ENCODE results near the gene MAD1L1. TPM values are rescaled to one million over a fixed set of nuclear protein-coding genes. Genes with fewer than 3 reads are reported as not detected.
A peak's percentile ranks its signal among the peaks of the same experiment; 100 is the strongest.

Gene MAD1L1
- total and polyA plus RNA-seq, 2 experiments from 2014 or later, result 38.2 to 69.8 TPM

- H3K9me3 ChIP-seq (ENCODE audit: low read depth), result no peaks in the 10 kb centered on the region
- peak overlapping the region; percentile 74 for H3K9ac ChIP-seq
- peaks cover 26% of the 10 kb centered on the region for H3K4me1 ChIP-seq (ENCODE audit: insufficient read depth)
- H3K4me3 ChIP-seq, result no peak overlapping the region
- no peaks in the 10 kb centered on the region for H3K36me3 ChIP-seq (ENCODE audit: low read depth)
- peaks cover 10% of the 10 kb centered on the region; the same call in 1 of the 2 replicates for H3F3A ChIP-seq (ENCODE audit: insufficient read depth)
- no peaks in the 10 kb centered on the region for H3K27me3 ChIP-seq (replicated peaks; ENCODE audit: insufficient read depth)
- H3K79me2 ChIP-seq (ENCODE audit: insufficient read depth), result no peaks in the 10 kb centered on the region
- H3K4me2 ChIP-seq (ENCODE audit: unreplicated experiment), result peak overlapping the region; percentile 67
- in situ Hi-C loops (cut with MboI), result no loop called here
- H2AFZ ChIP-seq, result peak overlapping the region; percentile 76
- H4K20me1 ChIP-seq (ENCODE audit: insufficient read depth), result no peaks in the 10 kb centered on the region
- 95 to 98% methylated on average over 33 to 39 of the region's 39 CpGs for WGBS, 2 experiments (ENCODE audit: low coverage in 1 of 2, low lambda C conversion rate in 2 of 2, missing lambda C conversion rate in 2 of 2)
- TF ChIP-seq EZH2phosphoT487 (IDR thresholded peaks at IDR 0.05; ENCODE audit: insufficient read depth, low read depth), result no peak
- TF ChIP-seq EZH2 (IDR thresholded peaks at IDR 0.05; ENCODE audit: insufficient read depth, poor library complexity, severe bottlenecking), result no peak
- DNase-seq, result no peak
- no peaks in the 10 kb centered on the region for H3K9me2 ChIP-seq (ENCODE audit: insufficient read depth)
- H3K27ac ChIP-seq, result peak overlapping the region; percentile 65
Observed at GRCh38 chr7:2103071-2103898, 129.5 kb downstream of the MAD1L1 start.

- Histone ChIP-seq H3K4me3 (no peak overlapping the region), H3F3A (ENCODE audit: insufficient read depth) (peaks cover 10% of the 10 kb centered on the region; the same call in 1 of the 2 replicates), H4K20me1 (ENCODE audit: insufficient read depth) (no peaks in the 10 kb centered on the region), H2AFZ (no peak overlapping the region), H3K27ac (no peak overlapping the region), H3K9me3 (ENCODE audit: low read depth) (no peaks in the 10 kb centered on the region), H3K9me2 (ENCODE audit: insufficient read depth) (no peaks in the 10 kb centered on the region), H3K4me1 (ENCODE audit: insufficient read depth) (peaks cover 26% of the 10 kb centered on the region), H3K27me3 (replicated peaks; ENCODE audit: insufficient read depth) (no peaks in the 10 kb centered on the region), H3K79me2 (ENCODE audit: insufficient read depth) (no peaks in the 10 kb centered on the region), H3K9ac (no peak overlapping the region), H3K36me3 (ENCODE audit: low read depth) (no peaks in the 10 kb centered on the region), H3K4me2 (ENCODE audit: unreplicated experiment) (no peak overlapping the region)
- in situ Hi-C loops (cut with MboI), result no loop called here
- DNase-seq, result no peak
- TF ChIP-seq EZH2phosphoT487 (IDR thresholded peaks at IDR 0.05; ENCODE audit: insufficient read depth, low read depth) (no peak), EZH2 (IDR thresholded peaks at IDR 0.05; ENCODE audit: insufficient read depth, poor library complexity, severe bottlenecking) (no peak)
- 92 to 98% methylated on average over 7 of the region's 7 CpGs for WGBS, 2 experiments (ENCODE audit: low coverage in 1 of 2, low lambda C conversion rate in 2 of 2, missing lambda C conversion rate in 2 of 2)
Observed at GRCh38 chr7:2102375-2102723, 130.4 kb downstream of the MAD1L1 start.

GRCh38 chr7:2101630-2102374 lies 130.9 kb downstream of the MAD1L1 start:
- no peak for TF ChIP-seq EZH2phosphoT487 (IDR thresholded peaks at IDR 0.05; ENCODE audit: insufficient read depth, low read depth)
- no peak for TF ChIP-seq EZH2 (IDR thresholded peaks at IDR 0.05; ENCODE audit: insufficient read depth, poor library complexity, severe bottlenecking)
- no peaks in the 10 kb centered on the region for H3K36me3 ChIP-seq (ENCODE audit: low read depth)
- H3K27me3 ChIP-seq (replicated peaks; ENCODE audit: insufficient read depth), result no peaks in the 10 kb centered on the region
- H4K20me1 ChIP-seq (ENCODE audit: insufficient read depth), result no peaks in the 10 kb centered on the region
- H3K79me2 ChIP-seq (ENCODE audit: insufficient read depth), result no peaks in the 10 kb centered on the region
- H3K9me3 ChIP-seq (ENCODE audit: low read depth), result no peaks in the 10 kb centered on the region
- no peak overlapping the region for H3K27ac ChIP-seq
- peaks cover 26% of the 10 kb centered on the region for H3K4me1 ChIP-seq (ENCODE audit: insufficient read depth)
- WGBS, 2 experiments (ENCODE audit: low coverage in 1 of 2, low lambda C conversion rate in 2 of 2, missing lambda C conversion rate in 2 of 2), result 91 to 98% methylated on average over 6 to 19 of the region's 19 CpGs
- no peak overlapping the region for H2AFZ ChIP-seq
- DNase-seq, result no peak
- H3K4me3 ChIP-seq, result no peak overlapping the region
- peaks cover 10% of the 10 kb centered on the region; the same call in 1 of the 2 replicates for H3F3A ChIP-seq (ENCODE audit: insufficient read depth)
- in situ Hi-C loops (cut with MboI), result no loop called here
- H3K9me2 ChIP-seq (ENCODE audit: insufficient read depth), result no peaks in the 10 kb centered on the region
- no peak overlapping the region for H3K4me2 ChIP-seq (ENCODE audit: unreplicated experiment)
- no peak overlapping the region for H3K9ac ChIP-seq

GRCh38 chr7:2100278-2101208 lies 132.2 kb downstream of the MAD1L1 start:
- no peak overlapping the region for H3K9ac ChIP-seq
- no peak overlapping the region for H3K4me2 ChIP-seq (ENCODE audit: unreplicated experiment)
- no peaks in the 10 kb centered on the region for H3K79me2 ChIP-seq (ENCODE audit: insufficient read depth)
- no peak for TF ChIP-seq EZH2phosphoT487 (IDR thresholded peaks at IDR 0.05; ENCODE audit: insufficient read depth, low read depth)
- TF ChIP-seq EZH2 (IDR thresholded peaks at IDR 0.05; ENCODE audit: insufficient read depth, poor library complexity, severe bottlenecking), result no peak
- 85 to 89% methylated on average over 31 of the region's 31 CpGs for WGBS, 2 experiments (ENCODE audit: low coverage in 1 of 2, low lambda C conversion rate in 2 of 2, missing lambda C conversion rate in 2 of 2)
- no peak for DNase-seq
- no peak overlapping the region for H3K4me3 ChIP-seq
- no peak overlapping the region for H3K27ac ChIP-seq
- H3F3A ChIP-seq (ENCODE audit: insufficient read depth), result peaks cover 10% of the 10 kb centered on the region; the same call in 1 of the 2 replicates
- no peaks in the 10 kb centered on the region for H3K27me3 ChIP-seq (replicated peaks; ENCODE audit: insufficient read depth)
- H3K9me3 ChIP-seq (ENCODE audit: low read depth), result no peaks in the 10 kb centered on the region
- H3K36me3 ChIP-seq (ENCODE audit: low read depth), result no peaks in the 10 kb centered on the region
- peaks cover 26% of the 10 kb centered on the region for H3K4me1 ChIP-seq (ENCODE audit: insufficient read depth)
- in situ Hi-C loops (cut with MboI), result no loop called here
- no peaks in the 10 kb centered on the region for H3K9me2 ChIP-seq (ENCODE audit: insufficient read depth)
- H4K20me1 ChIP-seq (ENCODE audit: insufficient read depth), result no peaks in the 10 kb centered on the region
- H2AFZ ChIP-seq, result no peak overlapping the region
